HS-5 (cell line): ENCODE data around the gene GPER1.
"Not testable (repeated sequence)": the region's sequence is repeated elsewhere in the genome, so short reads cannot be mapped to it uniquely, and the experiment has no call there.

Experiments
- DNase-seq: peaks from one replicate; pipeline ENCODE4 v3.0.0-alpha.2; 2012; ENCODE audit warnings: low read depth

The GPER1 gene

DNA sequence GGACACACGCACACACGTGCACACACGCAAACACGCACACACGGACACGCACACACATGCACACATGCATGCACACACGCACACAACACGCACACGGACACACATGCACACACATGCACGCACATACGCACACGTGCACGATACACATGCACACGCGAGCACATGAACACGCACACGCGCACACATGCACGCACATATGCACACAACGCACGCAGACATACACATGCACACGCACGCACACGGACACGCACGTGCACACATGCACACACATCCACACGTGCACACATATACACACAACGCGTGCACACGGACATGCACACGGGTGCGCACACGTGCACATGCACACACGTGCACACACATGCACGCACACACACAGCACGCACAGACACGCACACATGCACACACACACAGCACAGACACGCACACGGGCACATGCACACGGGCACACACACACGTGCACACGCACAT lies 17.3 kb upstream of the GPER1 start:
- no peak for DNase-seq

- DNase-seq = no peak
Observed at GRCh38 chr7:1071731-1072254, 16.1 kb upstream of the GPER1 start.

GRCh38 chr7:1073142-1073977 lies 14.6 kb upstream of the GPER1 start:
- DNase-seq = no peak

- DNase-seq = not testable (repeated sequence)
Observed at GRCh38 chr7:1074018-1074417, 13.9 kb upstream of the GPER1 start.

GRCh38 chr7:1074593-1075431 lies 13.1 kb upstream of the GPER1 start:
- DNase-seq = no peak

GRCh38 chr7:1076184-1077072 lies 11.5 kb upstream of the GPER1 start:
- DNase-seq = no peak

DNA sequence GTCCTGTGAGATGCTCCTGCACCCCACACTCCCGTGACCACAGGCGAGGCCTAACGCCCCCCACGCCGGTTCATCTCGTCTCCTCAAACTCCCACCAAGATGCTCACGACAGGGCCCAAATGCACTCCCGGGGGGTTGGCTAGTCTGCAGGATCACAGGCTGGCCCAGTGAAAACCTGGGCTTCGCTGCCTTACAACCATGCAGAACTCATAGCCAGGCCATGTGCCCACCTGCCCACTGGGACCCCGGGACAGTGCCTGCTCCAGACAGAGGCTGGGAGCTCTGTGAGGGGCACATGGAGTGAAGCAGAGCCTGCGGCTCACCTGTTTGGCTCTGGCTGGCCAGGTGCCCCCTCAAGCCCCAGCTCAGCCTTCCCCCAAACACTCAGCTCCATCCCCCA lies 9.4 kb upstream of the GPER1 start:
- DNase-seq = no peak

- no peak for DNase-seq
Observed at GRCh38 chr7:1078985-1079384, 8.9 kb upstream of the GPER1 start.

GRCh38 chr7:1079546-1079945 lies 8.4 kb upstream of the GPER1 start:
- no peak for DNase-seq

DNA sequence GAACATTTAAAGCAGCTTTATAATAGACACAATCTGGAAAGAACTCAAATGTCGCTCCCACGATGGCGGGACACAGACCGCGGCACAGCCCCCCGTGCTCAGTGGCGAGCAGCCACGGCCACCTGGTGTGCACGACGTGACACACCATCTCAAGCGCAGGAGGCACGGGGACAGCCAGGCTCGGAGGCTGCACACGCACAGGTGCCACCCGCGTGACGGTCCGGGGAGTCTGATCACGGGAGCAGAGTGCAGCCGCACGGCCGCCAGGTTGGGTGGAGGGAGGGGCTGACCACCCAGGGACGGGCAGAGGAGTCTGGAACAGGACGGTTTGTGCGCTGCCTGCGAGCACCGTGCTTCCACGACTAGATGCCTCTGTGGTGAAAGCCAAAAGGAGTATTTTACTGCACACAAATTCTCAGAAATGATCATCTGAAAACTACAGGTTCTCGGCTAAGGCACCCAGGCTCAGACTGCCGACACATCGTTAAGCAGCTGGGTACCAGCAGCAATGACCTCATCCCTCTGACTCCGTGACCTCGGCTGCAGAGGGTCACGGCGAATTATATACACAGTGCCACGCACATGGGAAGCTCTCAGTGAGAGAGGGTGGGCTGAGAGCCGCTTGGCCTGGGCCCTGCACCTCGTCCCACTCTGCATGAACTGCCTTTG lies 7.5 kb upstream of the GPER1 start:
- no peak for DNase-seq

GRCh38 chr7:1080921-1081255 lies 7.0 kb upstream of the GPER1 start:
- no peak for DNase-seq

DNA sequence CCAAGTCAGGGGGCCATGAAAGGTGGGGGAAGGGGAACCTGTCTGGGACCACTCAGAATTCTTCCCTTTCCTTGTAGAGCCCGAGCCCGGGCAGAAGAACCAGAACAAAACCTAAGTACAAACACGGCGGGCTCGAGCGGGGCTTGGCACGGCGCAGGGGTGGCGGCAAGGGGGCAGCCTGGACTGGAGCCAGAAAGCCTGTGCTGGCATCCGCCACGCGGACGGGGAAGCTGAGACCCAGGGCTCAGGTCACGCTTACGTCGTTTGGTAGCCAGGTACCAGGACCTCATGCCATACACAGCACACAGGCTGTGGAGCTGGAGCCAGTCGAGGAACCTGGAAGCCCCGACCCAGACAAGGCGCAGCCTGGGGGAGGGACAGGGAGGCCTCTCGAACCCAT lies 6.6 kb upstream of the GPER1 start:
- DNase-seq = no peak

DNA sequence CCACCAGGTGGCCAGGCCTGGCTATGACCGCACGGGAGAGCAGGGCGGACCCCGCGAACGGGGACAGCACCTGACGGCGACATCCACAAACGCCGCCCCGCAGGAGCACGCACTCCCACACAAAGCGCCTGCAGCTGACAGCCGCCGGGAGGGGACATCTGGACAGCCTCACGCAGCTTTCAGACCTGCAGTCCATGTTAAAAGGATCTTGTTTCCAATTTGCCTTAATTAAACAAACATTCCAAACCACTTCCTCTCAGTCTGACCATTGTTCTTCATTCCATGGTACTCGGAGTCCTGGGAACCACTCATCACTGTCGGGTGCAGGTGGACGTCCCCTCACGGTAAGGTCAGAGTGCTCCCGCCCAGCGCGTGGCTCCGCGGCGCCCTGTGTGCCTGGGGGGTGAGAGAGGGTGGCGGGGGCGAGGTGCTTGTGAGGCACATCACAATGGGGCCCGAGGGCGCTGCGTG lies 5.9 kb upstream of the GPER1 start:
- no peak for DNase-seq

DNA sequence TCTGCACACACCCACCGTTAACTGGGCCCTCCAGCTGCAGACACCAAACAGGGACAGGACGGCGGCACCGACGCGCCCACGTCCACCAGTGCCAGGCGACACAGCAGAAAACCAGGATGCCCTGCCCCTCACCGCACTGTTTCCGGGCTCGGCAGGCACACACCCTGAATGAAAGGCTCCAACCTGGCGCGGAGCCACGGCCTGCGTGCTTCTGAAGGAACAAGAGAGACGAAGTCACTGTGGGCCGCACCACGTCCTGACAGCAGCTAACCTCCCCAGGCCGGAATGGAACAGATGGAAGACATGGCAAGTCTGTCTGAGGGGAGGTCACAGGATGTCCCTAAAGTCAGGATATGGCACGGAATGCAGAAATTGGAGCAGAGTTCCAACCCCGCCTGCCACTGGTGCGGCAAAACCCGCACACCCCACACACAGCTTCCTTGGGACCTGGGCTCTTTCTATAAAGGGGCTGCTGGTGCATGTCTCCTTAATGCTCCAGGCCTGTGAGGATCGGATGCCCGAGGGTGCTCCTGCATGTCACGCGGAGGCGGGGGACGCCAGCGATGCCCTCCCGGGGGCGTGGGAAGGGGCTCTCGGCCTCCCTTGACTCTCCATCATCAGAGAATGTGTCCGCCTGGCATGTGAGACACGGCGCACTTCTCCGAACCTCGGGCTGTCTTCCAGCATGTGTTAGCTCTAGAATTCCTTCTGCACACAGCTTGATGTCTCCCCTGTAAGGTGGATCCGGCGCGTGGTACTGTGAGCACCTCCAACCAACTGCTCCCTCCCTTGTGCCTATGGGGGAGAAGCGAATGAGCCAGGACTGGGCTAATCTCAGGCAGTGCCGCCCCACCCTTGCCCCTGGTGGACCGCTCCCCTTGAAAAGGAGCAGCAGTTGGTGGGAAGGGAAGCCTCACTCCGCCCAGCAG lies 3.9 kb upstream of the GPER1 start:
- DNase-seq = no peak

DNA sequence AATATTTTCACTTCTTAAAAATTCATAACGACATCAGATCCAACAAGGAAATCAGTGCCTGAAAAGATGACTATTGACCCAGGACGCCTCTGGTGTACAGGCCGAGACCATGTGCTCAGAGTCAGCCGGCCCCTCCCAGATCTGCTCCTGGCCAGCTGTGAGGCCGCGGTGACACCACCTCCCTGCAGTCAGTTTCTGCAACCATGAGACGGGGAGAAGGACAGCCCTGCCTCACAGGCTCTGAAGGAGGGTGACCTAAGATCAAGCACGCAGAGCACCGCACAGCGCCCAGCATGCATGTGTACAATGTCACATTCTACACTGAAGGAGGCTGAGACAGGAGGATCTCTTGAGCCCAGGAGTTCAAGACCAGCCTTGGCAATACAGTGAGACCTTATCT lies 2.6 kb upstream of the GPER1 start:
- no peak for DNase-seq

GRCh38 chr7:1085910-1086421 lies 1.9 kb upstream of the GPER1 start:
- DNase-seq = peak; percentile 34

DNA sequence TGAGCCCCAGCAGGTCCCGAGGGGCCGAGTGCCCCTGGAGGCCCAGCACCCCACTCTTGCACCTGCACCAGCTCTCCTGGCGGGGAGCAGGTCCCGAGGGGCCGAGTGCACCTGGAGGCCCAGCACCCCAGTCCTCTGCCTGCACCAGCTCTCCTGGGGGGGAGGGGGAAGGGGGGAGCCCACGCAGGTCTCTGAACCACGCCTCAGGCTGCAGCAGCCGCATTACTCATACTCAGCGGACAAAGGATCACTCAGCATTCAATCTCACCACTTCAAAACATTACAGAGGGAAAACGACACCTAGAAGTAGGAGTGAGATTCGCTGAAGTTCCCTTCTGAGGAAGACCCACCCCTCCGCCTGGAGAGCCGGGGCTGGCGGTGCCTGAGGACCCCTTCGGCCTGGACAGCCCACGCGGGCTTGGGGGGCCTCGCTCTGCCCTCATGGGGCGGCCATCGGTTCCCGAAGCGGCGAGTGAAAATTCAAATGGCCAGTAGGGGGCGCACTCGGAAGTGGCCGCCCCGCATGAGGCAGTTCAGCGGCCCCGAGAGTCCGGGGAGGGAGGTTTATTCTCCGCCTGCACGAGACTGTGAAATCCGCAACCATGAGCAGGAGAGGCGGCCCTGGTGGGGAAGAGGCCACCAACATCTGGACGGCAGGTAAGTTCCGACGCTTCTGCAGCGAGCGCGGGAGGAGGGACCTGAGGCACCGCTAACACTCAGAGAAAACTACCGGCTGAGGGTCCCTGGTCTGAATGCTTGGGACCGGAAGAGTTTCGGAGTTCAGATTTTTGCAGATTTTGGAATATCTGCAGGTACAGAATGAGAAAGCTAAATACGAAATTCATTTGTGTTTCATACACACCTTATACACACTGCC lies 1.1 kb upstream of the GPER1 start:
- peak; percentile 25 for DNase-seq

- DNase-seq = peak; percentile 46
Observed at GRCh38 chr7:1087465-1087814, 473 bp upstream of the GPER1 start.

DNA sequence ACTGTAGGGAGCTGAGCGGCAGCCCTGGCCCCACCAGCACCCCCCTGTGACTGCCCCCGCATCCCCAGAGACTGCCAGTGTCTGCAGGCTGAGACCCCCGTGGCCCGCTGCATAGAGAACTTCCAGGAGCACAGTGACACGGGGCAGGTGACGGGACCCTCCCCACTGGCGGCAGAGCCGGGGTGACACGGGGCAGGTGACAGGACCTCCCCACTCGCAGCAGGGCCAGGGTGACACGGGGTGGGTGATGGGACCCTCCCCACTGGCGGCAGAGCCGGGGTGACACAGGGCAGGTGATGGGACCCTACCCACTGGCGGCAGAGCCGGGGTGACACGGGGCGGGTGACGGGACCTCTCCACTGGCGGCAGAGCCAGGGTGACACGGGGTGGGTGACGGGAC lies 2.3 kb downstream of the GPER1 start:
- DNase-seq = no peak
